Endothelial cell of umbilical vein (primary cell): ENCODE measurements around the gene GABBR2.

Experiments
- POLR2A ChIP-seq: IDR thresholded peaks from 2 replicates; pipeline ENCODE4 v1.6.1; 2012; ENCODE audit warnings: low read depth, mild to moderate bottlenecking, control low read depth, low read length
- TF ChIP-seq, protein P1 (sequence below): IDR thresholded peaks from 2 replicates; pipeline ENCODE4 v1.6.1; 2011; ENCODE audit not compliant: insufficient read depth, insufficient read length

DNA sequence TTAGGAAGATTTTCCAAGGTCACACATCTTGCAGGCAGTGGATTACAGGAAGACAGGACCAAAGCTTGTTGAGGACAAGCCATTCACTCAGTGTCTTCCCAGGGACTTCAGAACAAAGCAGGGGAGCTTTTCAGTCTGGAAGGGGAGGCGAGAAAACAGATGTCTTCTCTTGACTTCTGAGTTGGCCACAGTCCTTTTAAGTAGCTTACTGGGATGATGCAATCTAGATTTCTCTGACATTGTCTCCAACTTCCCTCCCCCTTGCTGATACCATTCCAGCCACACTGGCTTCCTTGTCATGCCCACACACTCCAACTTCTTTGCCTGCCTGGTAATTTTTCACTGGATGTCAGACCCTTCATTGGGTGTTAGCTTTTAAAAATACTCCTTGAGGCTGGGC, 279.1 kb downstream of the GABBR2 start:
- no peak for TF ChIP-seq POLR2A
- TF ChIP-seq, protein P1, sequence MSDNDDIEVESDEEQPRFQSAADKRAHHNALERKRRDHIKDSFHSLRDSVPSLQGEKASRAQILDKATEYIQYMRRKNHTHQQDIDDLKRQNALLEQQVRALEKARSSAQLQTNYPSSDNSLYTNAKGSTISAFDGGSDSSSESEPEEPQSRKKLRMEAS = no peak
